Epidermal melanocyte (primary cell): ENCODE results near the gene PEG3.
"Not testable (repeated sequence)": the region's sequence is repeated elsewhere in the genome, so short reads cannot be mapped to it uniquely, and the experiment has no call there.

Source experiments
- DNase-seq: peaks from one replicate; pipeline ENCODE4 v3.0.0; 2011; ENCODE audit warnings: low spot score; ENCODE audit not compliant: insufficient read length

PEG3 gene

GRCh38 chr19:56840451-56841192 is at the start of gene PEG3, which contains the start of gene ZIM2:
PEG3 (minus strand) TSS chr19:56840726; CDS start chr19:56824655, 16,071 bp downstream.
ZIM2 (minus strand) TSS chr19:56840726; CDS start chr19:56824277, 16,449 bp downstream.
- DNase-seq, result no peak

DNA sequence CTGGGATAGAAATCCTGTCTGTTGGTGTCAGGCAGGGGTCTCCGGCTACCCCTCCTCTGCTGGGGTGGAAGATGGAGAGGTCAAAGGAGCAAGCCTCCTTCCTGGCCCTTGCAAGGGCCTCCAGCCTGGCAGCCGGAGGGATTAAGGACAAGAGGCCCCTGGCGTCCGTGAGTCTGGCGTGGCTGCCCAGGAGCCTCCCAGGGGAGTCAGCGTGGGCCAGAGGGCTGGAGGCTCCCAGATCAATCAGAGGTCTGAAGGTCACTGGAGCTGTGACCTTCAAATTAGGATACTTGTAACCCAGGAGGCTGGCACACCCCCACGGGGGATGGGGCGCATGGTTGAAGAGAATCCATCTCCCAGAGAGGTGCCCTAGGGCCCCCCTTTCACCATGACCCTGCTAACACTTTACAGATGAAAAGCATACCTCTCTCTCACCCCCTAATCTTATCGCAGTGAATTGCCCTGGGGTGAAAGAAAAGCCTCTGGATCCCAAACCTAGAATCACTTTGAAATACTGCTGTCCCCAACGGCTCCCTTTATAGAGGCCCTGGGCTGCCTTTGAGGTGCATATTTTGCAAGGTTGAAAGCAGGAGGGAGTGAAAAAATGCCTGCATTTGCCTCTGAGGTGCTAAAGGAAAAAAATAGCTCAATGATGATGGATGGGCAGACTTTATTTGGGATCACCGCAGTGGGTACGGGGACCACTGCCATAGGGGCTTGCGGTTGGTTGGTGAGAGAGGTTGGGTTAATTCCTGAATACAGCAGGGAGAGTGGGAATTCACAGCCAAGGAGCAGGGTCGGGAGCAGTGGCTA is 44.9 kb upstream of the PEG3 start:
- DNase-seq, result no peak

DNA sequence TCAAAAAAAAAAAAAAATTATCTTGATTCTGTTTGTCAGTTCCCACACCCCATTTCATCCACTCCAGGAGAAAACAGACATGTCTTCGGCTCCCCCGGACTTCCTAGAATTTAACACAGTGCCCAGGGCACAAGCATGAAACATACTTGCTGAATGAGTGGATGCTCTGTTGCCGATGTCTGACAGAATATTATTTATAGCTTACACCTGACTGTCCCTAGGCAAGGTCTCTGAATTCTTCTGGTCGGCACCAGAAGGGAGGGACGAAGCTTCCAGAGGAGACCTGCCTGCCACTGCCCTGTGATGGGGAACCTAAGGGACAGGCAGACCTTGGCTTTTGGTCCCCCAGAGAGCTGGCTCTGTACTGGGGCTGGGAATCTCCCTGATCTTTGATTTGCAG is 43.9 kb upstream of the PEG3 start:
- DNase-seq, result no peak

GRCh38 chr19:56880592-56881190 is 40.2 kb upstream of the PEG3 start:
- DNase-seq, result no peak

- DNase-seq, result no peak
These were observed 36.7 kb upstream of the PEG3 start for GRCh38 chr19:56877069-56877715.

GRCh38 chr19:56875717-56876116 is 35.2 kb upstream of the PEG3 start:
- DNase-seq, result no peak

- no peak for DNase-seq
These were observed 34.0 kb upstream of the PEG3 start for GRCh38 chr19:56874530-56874929.

DNA sequence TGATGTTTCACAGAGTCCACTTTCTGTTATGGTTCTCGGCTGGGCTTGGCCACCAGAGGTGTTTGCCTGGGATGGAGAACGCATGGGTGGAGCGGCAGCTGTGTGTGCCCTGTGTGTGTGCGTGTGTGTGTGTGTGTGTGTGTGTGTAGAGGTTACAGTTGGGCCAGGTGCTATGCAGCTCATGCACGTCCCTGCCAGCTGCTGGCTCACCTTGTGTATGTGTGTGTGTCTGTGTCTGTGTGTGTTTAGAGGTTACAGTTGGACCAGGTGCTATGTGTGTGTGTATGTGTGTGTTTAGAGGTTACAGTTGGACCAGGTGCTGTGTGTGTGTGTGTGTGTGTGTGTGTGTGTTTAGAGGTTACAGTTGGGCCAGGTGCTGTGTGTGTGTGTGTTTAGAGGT is 33.0 kb upstream of the PEG3 start:
- no peak for DNase-seq

GRCh38 chr19:56869886-56870285 is 29.4 kb upstream of the PEG3 start:
- no peak for DNase-seq

- DNase-seq, result no peak
These were observed 27.9 kb upstream of the PEG3 start for GRCh38 chr19:56868446-56868845.

DNA sequence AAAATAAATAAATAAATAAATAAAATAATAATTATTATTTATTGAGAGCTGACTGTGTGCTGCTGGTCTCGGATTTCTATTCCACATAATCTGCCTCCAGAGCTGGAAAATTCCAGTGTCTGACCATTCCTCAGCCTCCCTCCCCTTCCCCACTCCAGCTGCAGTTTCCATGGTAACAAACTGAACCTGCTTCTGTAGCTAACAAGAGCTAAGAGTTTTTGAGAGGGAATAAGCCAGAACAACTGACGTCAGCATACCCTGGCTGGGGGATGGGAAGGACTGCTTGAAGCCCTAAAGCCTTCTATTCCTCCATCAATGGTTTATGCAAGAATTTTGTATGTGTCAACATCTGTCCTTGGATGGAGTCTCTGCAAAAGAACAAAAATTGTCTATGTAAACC is 26.0 kb upstream of the PEG3 start:
- no peak for DNase-seq

DNA sequence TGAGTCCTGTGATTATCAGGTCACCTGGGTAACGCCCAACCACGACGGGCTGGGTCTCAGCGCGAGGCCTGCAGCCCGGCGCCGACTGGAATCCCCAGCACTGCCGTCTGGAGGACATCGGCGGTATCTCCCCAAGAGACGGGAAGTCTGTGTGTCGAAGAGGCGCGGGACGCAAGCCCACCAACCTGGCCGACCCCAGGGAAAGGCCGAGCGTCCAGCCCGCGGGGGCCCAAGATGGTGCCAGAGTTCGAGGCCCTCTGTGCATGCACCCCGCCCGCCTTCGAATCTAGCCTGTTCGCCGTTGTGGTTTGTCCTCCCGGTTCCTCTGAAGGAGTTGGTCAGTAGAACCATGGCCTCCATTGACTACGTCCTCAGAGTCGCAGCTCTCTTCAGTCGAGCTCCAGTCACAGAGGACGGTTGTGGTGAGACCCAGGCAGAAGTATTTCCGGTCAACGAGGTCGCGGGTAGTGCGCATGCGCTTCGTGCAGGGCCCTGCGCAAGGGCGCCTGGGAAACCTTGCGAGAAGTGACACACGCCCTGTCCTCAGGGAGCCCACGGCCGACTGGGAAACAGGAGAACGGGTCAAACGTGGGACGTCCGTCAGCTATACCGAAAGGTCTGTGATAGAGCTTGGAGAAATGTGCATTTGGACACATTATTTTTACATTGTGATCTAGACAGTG is 24.1 kb upstream of the PEG3 start:
- no peak for DNase-seq

GRCh38 chr19:56862741-56863140 is 22.2 kb upstream of the PEG3 start:
- no peak for DNase-seq

- DNase-seq, result not testable (repeated sequence)
These were observed 19.9 kb upstream of the PEG3 start for GRCh38 chr19:56860409-56860808.

DNA sequence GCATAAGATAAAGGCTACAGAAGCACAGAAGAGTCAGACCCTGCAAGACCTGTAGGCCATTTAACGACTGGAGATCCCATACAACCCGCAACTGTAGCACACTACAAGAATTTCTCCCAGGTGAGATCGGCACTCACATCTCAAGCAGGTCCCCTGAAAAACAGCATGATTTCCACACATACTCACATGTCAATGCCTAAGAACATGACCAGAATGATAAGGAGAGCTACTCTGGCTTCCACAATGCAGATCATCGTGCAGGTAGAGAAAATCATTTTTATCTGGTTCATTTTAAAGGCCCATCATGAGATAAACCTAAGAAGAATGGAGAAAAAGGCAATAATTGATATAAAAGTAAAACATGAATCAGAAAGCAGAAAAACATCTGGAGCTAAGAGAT is 17.5 kb upstream of the PEG3 start:
- DNase-seq, result no peak

DNA sequence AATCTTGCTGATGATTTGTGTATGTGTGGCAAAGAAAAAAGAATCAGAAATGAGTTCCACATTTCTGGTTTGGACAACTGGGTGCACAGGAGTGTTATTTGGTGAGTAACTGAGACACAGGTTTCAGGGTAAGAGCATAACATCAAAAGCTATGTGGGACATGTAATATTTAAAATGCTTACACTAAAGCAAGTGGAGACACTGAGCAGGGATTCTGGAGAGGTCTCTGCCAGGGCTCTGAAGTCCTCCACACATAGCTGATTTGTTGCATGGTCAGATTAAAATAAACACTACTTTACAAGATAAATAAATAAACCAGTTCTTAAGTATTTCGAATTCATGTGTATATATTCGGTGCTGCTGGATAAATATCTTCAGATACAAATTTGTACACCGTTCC is 16.3 kb upstream of the PEG3 start:
- no peak for DNase-seq

DNA sequence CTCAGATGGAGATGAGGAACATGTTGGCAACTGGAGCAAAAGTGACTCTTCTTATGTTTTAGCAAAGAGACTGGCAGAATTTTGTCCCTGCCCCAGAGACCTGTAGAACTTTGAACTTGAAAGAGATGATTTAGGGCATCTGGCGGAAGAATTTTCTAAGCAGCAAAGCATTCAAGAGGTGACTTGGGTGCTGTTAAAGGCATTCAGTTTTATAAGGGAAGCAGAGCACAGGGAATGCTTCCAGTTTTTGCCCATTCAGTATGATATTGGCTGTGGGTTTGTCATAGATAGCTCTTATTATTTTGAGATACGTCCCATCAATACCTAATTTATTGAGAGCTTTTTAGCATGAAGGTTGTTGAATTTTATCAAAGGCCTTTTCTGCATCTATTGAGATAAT is 11.8 kb upstream of the PEG3 start:
- not testable (repeated sequence) for DNase-seq

DNA sequence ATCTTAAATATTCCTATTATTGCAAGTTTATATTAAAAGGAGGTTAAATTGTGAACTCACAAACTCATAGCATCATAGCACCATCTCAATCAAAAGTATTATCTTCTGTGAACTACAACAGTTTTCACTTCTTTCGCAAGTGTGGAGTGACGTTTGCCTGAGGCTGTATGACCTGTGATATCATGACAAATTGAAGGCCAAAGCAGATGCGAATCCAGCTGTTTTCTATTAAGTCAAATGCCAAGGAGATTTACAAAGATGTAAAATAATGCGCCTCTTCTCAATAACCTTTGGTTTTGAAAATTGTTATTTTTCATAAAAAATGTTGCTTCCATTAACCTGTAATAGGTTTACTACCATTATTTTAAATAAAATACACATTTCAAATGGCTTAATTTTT is 7.6 kb upstream of the PEG3 start:
- DNase-seq, result no peak

- DNase-seq, result no peak
These were observed 1.9 kb upstream of the PEG3 start for GRCh38 chr19:56842412-56842811.

GRCh38 chr19:56841193-56841543 is 642 bp upstream of the PEG3 start:
- DNase-seq, result no peak
